Smooth muscle cell (in vitro differentiated cells): ENCODE data around the gene OOSP2. TPM values are rescaled to one million over a fixed set of nuclear protein-coding genes. Genes with fewer than 3 reads are reported as not detected.

Experiments
- DNase-seq: peaks from one replicate; lab custom pipeline; 2025; ENCODE audit not compliant: unreplicated experiment; lab: John Stamatoyannopoulos, UW
- H2AFZ ChIP-seq: fragments of 200-600 bp; sonication (generic); 2 replicates; pipeline ENCODE4 v1.6.0; 2016; ENCODE audit warnings: antibody characterized with exemption, low read depth, mild to moderate bottlenecking
- H3F3A ChIP-seq: fragments of 200-600 bp; sonication (generic); 2 replicates; pipeline ENCODE4 v1.6.0; 2017; ENCODE audit warnings: antibody characterized with exemption, low read depth
- H3K27ac ChIP-seq: fragments of 200-600 bp; sonication (generic); 2 replicates; pipeline ENCODE4 v1.5.1; 2016; ENCODE audit warnings: low read depth, mild to moderate bottlenecking
- H3K27me3 ChIP-seq: fragments of 200-600 bp; sonication (generic); 2 replicates; pipeline ENCODE4 v1.6.1; 2016; ENCODE audit warnings: low read depth, mild to moderate bottlenecking
- H3K36me3 ChIP-seq: fragments of 200-600 bp; sonication (generic); 2 replicates; pipeline ENCODE4 v1.5.1; 2016; ENCODE audit warnings: low read depth
- H3K4me1 ChIP-seq: fragments of 200-600 bp; sonication (generic); 2 replicates; pipeline ENCODE4 v1.5.1; 2016; ENCODE audit warnings: low read depth
- H3K4me2 ChIP-seq: fragments of 200-600 bp; sonication (generic); 2 replicates; pipeline ENCODE4 v1.6.0; 2016; ENCODE audit warnings: mild to moderate bottlenecking
- H3K4me3 ChIP-seq: fragments of 200-600 bp; sonication (generic); 2 replicates; pipeline ENCODE4 v1.5.1; 2016; ENCODE audit warnings: mild to moderate bottlenecking
- H3K79me2 ChIP-seq: fragments of 200-600 bp; sonication (generic); 2 replicates; pipeline ENCODE4 v1.6.0; 2016; ENCODE audit warnings: low read depth, mild to moderate bottlenecking
- H3K9ac ChIP-seq: fragments of 200-600 bp; sonication (generic); 2 replicates; pipeline ENCODE4 v1.6.0; 2016; ENCODE audit warnings: low read depth
- H3K9me3 ChIP-seq: fragments of 200-600 bp; sonication (generic); replicated peaks from 2 replicates; pipeline ENCODE4 v1.5.1; 2016; ENCODE audit warnings: low read depth
- H4K20me1 ChIP-seq: fragments of 200-600 bp; sonication (generic); 2 replicates; pipeline ENCODE4 v1.6.0; 2016; ENCODE audit warnings: low read depth
- CTCF ChIP-seq: fragments of 200-600 bp; sonication (generic); IDR thresholded peaks from 2 replicates; pipeline ENCODE4 v1.5.1; 2017; ENCODE audit warnings: borderline replicate concordance, mild to moderate bottlenecking, antibody characterized with exemption; ENCODE audit not compliant: insufficient read depth, poor library complexity, severe bottlenecking
- WGBS: methylation state at CpG from one replicate; pipeline ENCODE4 v1.1.7; 2016; ENCODE audit warnings: low lambda C conversion rate; 5-methylcytosine and 5-hydroxymethylcytosine counted together
- polyA plus RNA-seq: library from polyadenylated mRNA; unstranded; fragments of >200 nt; fragmentation: Nextera tagmentation; extraction: Ambion mirVana; gene quantifications from 2 replicates; pipeline ENCODE4 v1.2.1, GENCODE V29; 2016
- total RNA-seq: library from RNA; depleted of rRNA; stranded (reverse); fragments of >200 nt; gene quantifications from 2 replicates; pipeline ENCODE4 v1.2.3, GENCODE V29; 2014

The OOSP2 gene
- total RNA-seq (not detected in 2 replicates), polyA plus RNA-seq (not detected in 2 replicates)

DNA sequence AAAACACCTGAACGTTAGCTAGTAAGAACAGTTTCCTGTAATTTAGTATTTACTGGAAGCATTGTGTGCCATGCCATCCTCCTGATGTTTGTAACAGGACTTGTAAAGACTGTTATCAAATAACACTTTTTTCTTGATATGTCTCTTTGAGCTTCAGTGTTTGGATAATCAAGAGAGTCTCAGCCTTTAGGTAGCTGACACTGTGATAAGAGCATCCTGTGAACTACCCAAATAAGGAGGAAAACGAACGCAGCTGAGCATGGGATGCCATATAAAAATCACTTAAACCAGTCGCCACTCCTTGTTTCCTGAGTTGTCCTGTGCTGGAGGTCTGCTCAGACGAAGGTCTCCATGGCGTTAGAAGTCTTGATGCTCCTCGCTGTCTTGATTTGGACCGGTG, at the start of gene OOSP2:
TSS of gene OOSP2 (plus strand) at position 301 of the 400 bp plus-strand sequence. CDS start at position 352, 51 bp downstream.
- H3K79me2 ChIP-seq = no peaks in the 10 kb centered on the region
- WGBS = 73% methylated on average over 8 of the region's 8 CpGs
- H3K4me1 ChIP-seq = no peaks in the 10 kb centered on the region
- no peaks in the 10 kb centered on the region for H4K20me1 ChIP-seq
- no peaks in the 10 kb centered on the region for H3K27me3 ChIP-seq
- no peak within 1 kb of the TSS for H3K4me3 ChIP-seq
- H3K4me2 ChIP-seq = no peak within 1 kb of the TSS
- DNase-seq = no peak
- no peak within 1 kb of the TSS for H3K9ac ChIP-seq
- TF ChIP-seq CTCF = no peak
- no peaks in the 10 kb centered on the region for H3K9me3 ChIP-seq
- H2AFZ ChIP-seq = no peak within 1 kb of the TSS
- no peak within 1 kb of the TSS for H3K27ac ChIP-seq
- H3K36me3 ChIP-seq = no peaks in the 10 kb centered on the region
- no peaks in the 10 kb centered on the region for H3F3A ChIP-seq

DNA sequence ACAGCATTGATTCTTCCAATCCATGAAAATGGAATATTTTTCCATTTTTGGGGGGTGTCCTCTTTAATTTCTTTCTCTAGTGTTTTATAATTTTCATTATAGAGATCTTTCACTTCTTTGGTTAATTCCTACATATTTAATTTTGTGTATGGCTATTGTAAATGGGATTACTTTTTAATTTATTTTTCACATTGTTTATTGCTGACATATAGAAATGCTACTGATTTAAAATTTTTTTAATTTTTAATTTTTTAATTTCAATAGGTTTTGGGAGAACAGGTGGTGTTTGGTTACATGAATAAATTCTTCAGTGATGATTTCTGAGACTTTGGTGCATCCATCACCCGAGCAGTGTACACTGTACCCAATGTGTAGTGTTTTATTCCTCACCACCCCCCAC, 49.8 kb upstream of the OOSP2 start:
- 62% methylated on average over 1 of the region's 1 CpG for WGBS
- H3K27ac ChIP-seq = no peak overlapping the region

DNA sequence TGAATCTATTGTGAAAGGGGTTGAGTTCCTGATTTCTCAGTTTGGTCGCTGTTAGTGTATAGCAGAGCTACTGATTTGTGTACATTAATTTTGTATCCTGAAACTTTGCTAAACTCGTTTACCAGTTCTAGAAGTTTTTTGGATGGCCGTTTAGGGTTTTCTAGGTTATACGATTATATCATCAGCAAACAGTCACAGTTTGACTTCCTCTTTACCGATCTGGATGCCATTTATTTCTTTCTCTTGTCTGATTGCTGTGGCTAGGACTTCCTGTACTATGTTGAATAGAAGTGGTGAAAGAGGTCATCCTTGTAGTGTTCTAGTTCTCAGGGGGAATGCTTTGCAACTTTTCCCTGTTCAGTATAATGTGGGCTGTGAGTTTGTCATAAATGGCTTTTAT, 47.8 kb upstream of the OOSP2 start:
- Histone ChIP-seq H3K4me2 (no peak overlapping the region), H3F3A (no peaks in the 10 kb centered on the region), H3K4me3 (no peak overlapping the region), H3K36me3 (no peaks in the 10 kb centered on the region), H3K27ac (no peak overlapping the region), H3K4me1 (no peaks in the 10 kb centered on the region), H3K9me3 (peaks cover 8% of the 10 kb centered on the region), H2AFZ (no peak overlapping the region), H4K20me1 (no peaks in the 10 kb centered on the region), H3K9ac (no peak overlapping the region), H3K79me2 (no peaks in the 10 kb centered on the region), H3K27me3 (no peaks in the 10 kb centered on the region)
- WGBS = 72% methylated on average over 5 of the region's 5 CpGs
- no peak for TF ChIP-seq CTCF
- no peak for DNase-seq

More for the DNA sequence above, 49.8 kb upstream of the OOSP2 start:
- Histone ChIP-seq H3K9me3 (peaks cover 8% of the 10 kb centered on the region), H3K27me3 (no peaks in the 10 kb centered on the region), H2AFZ (no peak overlapping the region), H3K9ac (no peak overlapping the region), H4K20me1 (no peaks in the 10 kb centered on the region), H3K4me1 (no peaks in the 10 kb centered on the region), H3F3A (no peaks in the 10 kb centered on the region), H3K4me2 (no peak overlapping the region), H3K4me3 (no peak overlapping the region), H3K79me2 (no peaks in the 10 kb centered on the region), H3K36me3 (no peaks in the 10 kb centered on the region)
- TF ChIP-seq CTCF = no peak
- no peak for DNase-seq

GRCh38 chr11:59997800-59998199, 42.4 kb upstream of the OOSP2 start:
- no peak overlapping the region for H3K27ac ChIP-seq
- no peaks in the 10 kb centered on the region for H3K4me1 ChIP-seq
- no peaks in the 10 kb centered on the region for H3K36me3 ChIP-seq
- DNase-seq = no peak
- 49% methylated on average over 2 of the region's 2 CpGs for WGBS
- H3K9ac ChIP-seq = no peak overlapping the region
- H3F3A ChIP-seq = no peaks in the 10 kb centered on the region
- no peaks in the 10 kb centered on the region for H3K27me3 ChIP-seq
- no peak overlapping the region for H3K4me2 ChIP-seq
- no peak overlapping the region for H2AFZ ChIP-seq
- H3K9me3 ChIP-seq = no peaks in the 10 kb centered on the region
- no peak for TF ChIP-seq CTCF
- no peaks in the 10 kb centered on the region for H3K79me2 ChIP-seq
- H4K20me1 ChIP-seq = no peaks in the 10 kb centered on the region
- H3K4me3 ChIP-seq = no peak overlapping the region
